AG04449 (cell line): ENCODE data around the gene GCNT3.

Experiments used
- CTCF ChIA-PET: fragments of 350-600 bp; formaldehyde crosslinking; extraction: SDS; loops from one replicate; lab custom pipeline; 2021; ENCODE audit warnings: antibody characterized with exemption; lab: Yijun Ruan, JAX
- POLR2A ChIA-PET: fragments of 400-600, 350-600 bp; formaldehyde crosslinking; extraction: SDS; loops from one replicate; lab custom pipeline; 2020; ENCODE audit warnings: antibody characterized with exemption, inconsistent platforms; lab: Yijun Ruan, JAX
- DNase-seq: peaks from one replicate; pipeline ENCODE4 v3.0.0-alpha.2; 2010; ENCODE audit warnings: low read depth, low spot score
- H3K4me3 ChIP-seq: 2 replicates; pipeline ENCODE4 v1.5.1; 2011; ENCODE audit warnings: low read depth, mild to moderate bottlenecking, control low read depth, low read length
- CTCF ChIP-seq: IDR thresholded peaks from one replicate; pipeline ENCODE4 v1.5.1; 2011; ENCODE audit warnings: mild to moderate bottlenecking, moderate library complexity, low read length, control low read depth, inconsistent platforms; ENCODE audit not compliant: insufficient read depth; ENCODE audit errors: missing control alignments

GCNT3 gene

GRCh38 chr15:59611276-59612260, at the start of gene GCNT3:
GCNT3 (plus strand) TSS chr15:59611783; CDS start chr15:59618239, 6,456 bp downstream.
- DNase-seq: no peak
- H3K4me3 ChIP-seq: no peak within 1 kb of the TSS
- ChIA-PET CTCF (interaction anchor here (1.1 to 1.9 kb wide), 3 partner anchors 11 to 83 kb away, joined by 3 to 5 read pairs (median 4); no protein-coding TSS in a partner anchor), POLR2A (no interaction called here)
- no peak for TF ChIP-seq CTCF

DNA sequence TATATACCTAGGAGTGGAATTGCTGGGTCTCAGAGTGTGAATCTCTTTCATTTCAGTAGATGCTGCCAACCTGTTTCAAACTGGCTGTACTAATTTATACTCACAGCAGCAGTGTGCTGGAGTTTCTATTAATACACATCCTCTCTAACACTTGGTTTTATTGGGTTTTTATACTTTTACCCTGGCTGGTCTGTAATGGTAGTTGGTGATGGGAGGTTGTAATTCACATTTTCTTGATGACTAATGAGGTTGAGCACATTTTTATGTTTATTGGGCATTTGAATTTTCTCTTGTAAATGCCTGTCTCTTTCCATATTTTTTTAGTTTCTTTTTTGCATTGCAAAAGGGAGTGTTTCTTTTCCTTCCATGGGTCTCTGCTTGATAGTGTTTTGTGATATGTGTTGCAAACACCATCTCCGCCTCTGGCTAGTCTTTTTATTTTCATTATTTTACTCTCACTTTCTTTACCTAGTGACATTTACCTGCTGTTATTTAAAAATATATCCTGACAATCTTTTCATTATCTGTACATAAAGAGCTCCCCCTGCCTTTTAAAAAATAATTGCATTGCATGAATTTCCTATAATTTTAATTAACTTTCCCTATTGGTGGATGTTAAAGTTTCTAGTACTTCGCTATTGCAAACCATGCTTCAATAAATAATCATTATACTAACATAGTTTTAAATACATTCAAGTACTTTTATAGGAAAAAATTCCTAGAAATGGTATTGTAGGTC, 49.0 kb upstream of the GCNT3 start:
- CTCF ChIA-PET: interaction anchor here (1.2 to 1.6 kb wide), 3 partner anchors 15 to 34 kb away, joined by 3 to 7 read pairs (median 3); no protein-coding TSS in a partner anchor
- DNase-seq: no peak
- no peak for TF ChIP-seq CTCF
- H3K4me3 ChIP-seq: no peak overlapping the region
- POLR2A ChIA-PET: interaction anchor here (0.6 kb wide), 1 partner anchor 100 kb away, joined by 3 read pairs; no protein-coding TSS in a partner anchor

- ChIA-PET CTCF (interaction anchor here (0.8 kb wide), 1 partner anchor 9 kb away, joined by 3 read pairs; no protein-coding TSS in a partner anchor), POLR2A (interaction anchor here (0.6 kb wide), 1 partner anchor 12 kb away, joined by 4 read pairs; no protein-coding TSS in a partner anchor)
- H3K4me3 ChIP-seq: no peak overlapping the region
- TF ChIP-seq CTCF: no peak
- no peak for DNase-seq
Observed at GRCh38 chr15:59565299-59565698, 46.3 kb upstream of the GCNT3 start.

DNA sequence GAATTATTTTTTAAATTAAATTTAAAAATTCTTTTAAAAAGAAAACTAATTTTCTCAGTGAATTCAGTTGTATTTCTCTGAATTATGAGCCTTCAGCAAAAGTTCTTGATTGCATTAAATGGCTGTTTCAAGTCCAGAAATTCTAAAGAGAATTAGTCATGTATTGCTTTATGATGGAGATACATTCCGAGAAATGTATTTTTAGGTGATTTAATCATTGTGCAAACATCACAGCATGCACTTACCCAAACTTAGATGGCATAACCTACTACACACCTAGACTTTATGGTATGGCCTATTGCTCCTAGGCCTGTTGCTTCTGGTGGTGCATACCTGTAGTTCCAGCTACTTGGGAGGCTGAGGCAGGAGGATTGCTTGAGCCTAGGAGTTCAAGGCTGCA, 44.3 kb upstream of the GCNT3 start:
- DNase-seq: no peak
- TF ChIP-seq CTCF: no peak
- CTCF ChIA-PET: no interaction called here
- H3K4me3 ChIP-seq: no peak overlapping the region
- POLR2A ChIA-PET: no interaction called here

DNA sequence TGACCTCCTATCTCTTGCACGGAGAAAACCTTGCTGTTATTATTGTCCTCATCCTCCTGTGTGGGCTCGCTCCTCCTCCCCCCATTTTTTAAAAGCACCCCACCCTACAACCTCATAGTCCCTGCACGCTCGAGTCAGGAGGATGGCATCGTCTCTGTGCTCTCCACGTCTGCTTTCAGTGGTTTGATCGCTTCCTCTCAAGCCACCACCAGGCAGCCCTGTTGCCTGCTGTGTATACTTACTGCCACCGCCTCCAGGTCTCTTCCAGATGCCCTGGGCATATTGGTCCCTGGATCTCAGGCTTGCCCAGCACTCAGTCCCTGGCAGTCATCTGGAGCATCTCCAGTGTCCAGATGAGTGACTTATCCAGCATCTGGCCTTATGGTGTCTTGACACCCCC, 42.1 kb upstream of the GCNT3 start:
- CTCF ChIA-PET: no interaction called here
- no peak overlapping the region for H3K4me3 ChIP-seq
- POLR2A ChIA-PET: no interaction called here
- no peak for DNase-seq
- TF ChIP-seq CTCF: no peak
